Immature natural killer cell (primary cell): Measurements from ENCODE around the gene OXT. TPM values are rescaled to one million over a fixed set of nuclear protein-coding genes. Genes with fewer than 3 reads are reported as not detected.
A peak's percentile ranks its signal among the peaks of the same experiment; 100 is the strongest.

Experiments
- DNase-seq, 3 donors: peaks; one replicate each; pipeline ENCODE4 v3.0.0; 2022; ENCODE audit warnings: mixed read lengths in 1 of 3
- H3K27ac Mint-ChIP-seq, 6 donors: one replicate each; pipeline ENCODE4 v1.8.0; 2020; ENCODE audit warnings: mixed read lengths in 6 of 6, mild to moderate bottlenecking in 5 of 6, inconsistent platforms in 4 of 6, moderate library complexity in 3 of 6
- H3K27me3 Mint-ChIP-seq, 3 donors: one replicate each; pipeline ENCODE4 v1.8.0; 2020 to 2021; ENCODE audit warnings: low read depth in 3 of 3, mild to moderate bottlenecking in 3 of 3, mixed read lengths in 3 of 3, moderate library complexity in 3 of 3, inconsistent platforms in 1 of 3
- H3K36me3 Mint-ChIP-seq, 3 donors: one replicate each; pipeline ENCODE4 v1.8.0; 2020; ENCODE audit warnings: mixed read lengths in 3 of 3, inconsistent platforms in 2 of 3, mild to moderate bottlenecking in 2 of 3
- H3K4me1 Mint-ChIP-seq, 2 donors: one replicate each; pipeline ENCODE4 v1.8.0; 2020; ENCODE audit warnings: inconsistent platforms in 2 of 2, mild to moderate bottlenecking in 2 of 2, mixed read lengths in 2 of 2, moderate library complexity in 1 of 2
- H3K4me3 Mint-ChIP-seq, 5 donors: one replicate each; pipeline ENCODE4 v1.8.0; 2020; ENCODE audit warnings: mild to moderate bottlenecking in 5 of 5, mixed read lengths in 5 of 5, inconsistent platforms in 3 of 5, moderate library complexity in 3 of 5
- H3K9me3 Mint-ChIP-seq, 6 donors: one replicate each; pipeline ENCODE4 v1.8.0; 2020; ENCODE audit warnings: mild to moderate bottlenecking in 6 of 6, mixed read lengths in 6 of 6, inconsistent platforms in 4 of 6, moderate library complexity in 3 of 6
- polyA plus RNA-seq, 3 donors: library from polyadenylated mRNA; unstranded; fragments of 300-500 nt; fragmentation: Illumina TruSeq; gene quantifications; one replicate each; pipeline ENCODE4 v1.2.3, GENCODE V29; 2021

OXT gene
- polyA plus RNA-seq, 3 donors from 2014 or later, result 1.1 TPM; not detected in 2

- H3K4me3 Mint-ChIP-seq, result peak overlapping the region in 3 of 5 donors; percentile 42 to 62 (median 46)
- H3K27ac Mint-ChIP-seq, result no peak overlapping the region
- peaks cover 0 to 5% (median 0%) of the 10 kb centered on the region in 3 donors for H3K36me3 Mint-ChIP-seq
- DNase-seq, result no peak
- H3K27me3 Mint-ChIP-seq, result peaks cover 13 to 32% (median 23%) of the 10 kb centered on the region in 3 donors
- no peaks in the 10 kb centered on the region for H3K9me3 Mint-ChIP-seq
- peaks cover 0 to 12% of the 10 kb centered on the region in 2 donors for H3K4me1 Mint-ChIP-seq
Observed at GRCh38 chr20:3082955-3083952, 11.8 kb downstream of the OXT start.

- no peak for DNase-seq
- Mint-ChIP-seq H3K27me3 (peaks cover 13 to 29% (median 25%) of the 10 kb centered on the region in 3 donors), H3K4me3 (peak within 1 kb of the TSS in 3 of 5 donors; percentile 42 to 62 (median 46)), H3K27ac (no peak within 1 kb of the TSS), H3K9me3 (no peaks in the 10 kb centered on the region), H3K4me1 (peaks cover 0 to 12% of the 10 kb centered on the region in 2 donors), H3K36me3 (peaks cover 0 to 5% (median 0%) of the 10 kb centered on the region in 3 donors)
Observed at GRCh38 chr20:3084283-3084985, 13.0 kb downstream of the OXT start, which contains the start of gene AVP. AVP (minus strand) TSS chr20:3084724; CDS start chr20:3084674, 50 bp downstream.

- Mint-ChIP-seq H3K36me3 (peaks cover 0 to 5% (median 0%) of the 10 kb centered on the region in 3 donors), H3K27me3 (peaks cover 18 to 29% (median 28%) of the 10 kb centered on the region in 3 donors), H3K27ac (no peak overlapping the region), H3K4me3 (no peak overlapping the region), H3K9me3 (no peaks in the 10 kb centered on the region), H3K4me1 (peaks cover 0 to 12% of the 10 kb centered on the region in 2 donors)
- DNase-seq, result no peak
Observed at GRCh38 chr20:3084986-3085360, 13.6 kb downstream of the OXT start.

- Mint-ChIP-seq H3K4me3 (no peak overlapping the region), H3K27ac (no peak overlapping the region), H3K36me3 (peaks cover 0 to 5% (median 0%) of the 10 kb centered on the region in 3 donors), H3K9me3 (no peaks in the 10 kb centered on the region), H3K4me1 (peaks cover 0 to 12% of the 10 kb centered on the region in 2 donors), H3K27me3 (peaks cover 14 to 32% (median 29%) of the 10 kb centered on the region in 3 donors)
- DNase-seq, result no peak
Observed at GRCh38 chr20:3085571-3086072, 14.2 kb downstream of the OXT start.

DNA sequence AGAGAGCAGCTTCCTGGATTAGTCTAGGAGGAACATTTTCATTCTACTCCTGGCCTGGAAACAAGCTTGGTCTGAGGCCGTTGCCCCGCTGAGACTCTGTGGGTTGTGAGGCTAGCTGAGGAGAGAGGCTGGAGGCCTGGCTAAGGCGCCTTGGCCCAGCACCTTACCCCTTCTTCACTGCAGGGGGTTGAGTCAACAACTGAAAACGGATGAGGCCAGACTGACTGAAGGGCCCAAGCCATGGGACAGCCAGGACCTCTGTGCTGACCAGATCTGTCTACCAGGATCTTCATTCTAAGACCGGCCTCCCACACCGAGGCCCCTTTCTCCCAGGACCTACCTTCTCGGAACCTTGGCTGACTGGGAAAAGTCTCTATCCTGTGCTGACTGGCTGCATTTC is 16.6 kb downstream of the OXT start:
- H3K27me3 Mint-ChIP-seq, result peaks cover 11 to 34% (median 33%) of the 10 kb centered on the region in 3 donors
- H3K4me3 Mint-ChIP-seq, result no peak overlapping the region
- no peak for DNase-seq
- peaks cover 6 to 13% of the 10 kb centered on the region in 2 donors for H3K4me1 Mint-ChIP-seq
- no peaks in the 10 kb centered on the region for H3K9me3 Mint-ChIP-seq
- no peaks in the 10 kb centered on the region for H3K36me3 Mint-ChIP-seq
- H3K27ac Mint-ChIP-seq, result peak overlapping the region in 1 of 6 donors; percentile 3

DNA sequence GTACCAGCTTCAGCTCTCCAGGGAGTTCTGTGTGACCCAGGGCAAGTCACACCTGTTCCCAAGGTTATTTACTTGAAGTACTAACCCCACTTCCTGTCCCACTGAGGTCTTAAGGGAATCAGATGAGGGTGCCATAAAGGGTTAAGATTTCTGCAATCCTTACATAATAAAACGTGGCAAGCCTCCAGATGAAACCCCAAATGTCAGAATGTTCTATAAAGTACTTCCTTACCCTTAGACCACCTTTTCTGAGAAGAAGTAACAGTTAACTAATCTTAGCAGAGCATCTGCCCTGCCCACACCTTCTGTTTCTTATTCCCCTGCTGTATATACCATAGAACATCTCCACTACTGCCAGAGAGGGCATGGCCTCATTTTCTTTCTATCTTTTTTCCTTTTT is 19.1 kb downstream of the OXT start:
- peaks cover 16 to 21% of the 10 kb centered on the region in 2 donors for H3K4me1 Mint-ChIP-seq
- H3K9me3 Mint-ChIP-seq, result no peaks in the 10 kb centered on the region
- H3K4me3 Mint-ChIP-seq, result peak overlapping the region in 1 of 5 donors; percentile 36
- H3K27ac Mint-ChIP-seq, result peak overlapping the region in 3 of 6 donors; percentile 31 to 58 (median 38)
- H3K36me3 Mint-ChIP-seq, result no peaks in the 10 kb centered on the region
- no peak for DNase-seq
- peaks cover 18 to 42% (median 32%) of the 10 kb centered on the region in 3 donors for H3K27me3 Mint-ChIP-seq

- Mint-ChIP-seq H3K27me3 (peaks cover 23 to 44% (median 28%) of the 10 kb centered on the region in 3 donors), H3K4me3 (peak overlapping the region; percentile 78 to 94 (median 87)), H3K4me1 (peaks cover 16 to 21% of the 10 kb centered on the region in 2 donors), H3K36me3 (no peaks in the 10 kb centered on the region), H3K9me3 (no peaks in the 10 kb centered on the region), H3K27ac (peak overlapping the region in 5 of 6 donors; percentile 84 to 97 (median 92))
- DNase-seq, result peak; percentile 40 to 47 (median 40)
Observed at GRCh38 chr20:3092611-3093379, 21.4 kb downstream of the OXT start.

DNA sequence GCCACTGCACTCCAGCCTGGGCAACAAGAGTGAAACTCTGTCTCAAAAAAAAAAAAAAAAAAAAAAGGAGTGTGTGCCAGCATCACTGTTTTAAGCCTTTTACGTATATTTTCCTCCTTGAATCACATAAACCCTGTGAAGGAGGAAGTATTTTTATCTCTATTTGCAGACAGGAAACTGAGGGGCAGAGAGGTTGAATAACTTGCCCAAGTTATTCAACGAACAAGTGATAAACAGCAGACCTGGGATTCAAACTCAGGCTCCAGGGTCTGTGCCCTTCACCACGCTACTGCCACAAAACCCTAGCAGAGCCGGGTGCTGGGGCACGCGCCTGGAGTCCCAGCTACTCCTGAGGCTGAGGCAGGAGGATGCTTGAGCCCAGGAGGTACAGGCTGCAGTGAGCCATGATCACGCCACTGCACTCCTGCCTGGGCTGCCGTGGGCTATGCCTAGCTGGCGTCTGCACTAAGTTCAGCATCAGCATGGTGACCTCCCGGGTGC is 22.5 kb downstream of the OXT start:
- Mint-ChIP-seq H3K9me3 (no peaks in the 10 kb centered on the region), H3K27me3 (peaks cover 23 to 43% (median 27%) of the 10 kb centered on the region in 3 donors), H3K4me3 (peak overlapping the region in 4 of 5 donors; percentile 27 to 87 (median 80)), H3K27ac (peak overlapping the region in 5 of 6 donors; percentile 6 to 95 (median 91)), H3K36me3 (no peaks in the 10 kb centered on the region), H3K4me1 (peaks cover 16 to 21% of the 10 kb centered on the region in 2 donors)
- DNase-seq, result no peak

GRCh38 chr20:3094848-3095629 is 23.6 kb downstream of the OXT start:
- Mint-ChIP-seq H3K27ac (peak overlapping the region in 4 of 6 donors; percentile 40 to 83 (median 71)), H3K9me3 (no peaks in the 10 kb centered on the region), H3K4me3 (no peak overlapping the region), H3K27me3 (peaks cover 17 to 39% (median 28%) of the 10 kb centered on the region in 3 donors), H3K4me1 (peaks cover 16 to 21% of the 10 kb centered on the region in 2 donors), H3K36me3 (no peaks in the 10 kb centered on the region)
- DNase-seq, result no peak

DNA sequence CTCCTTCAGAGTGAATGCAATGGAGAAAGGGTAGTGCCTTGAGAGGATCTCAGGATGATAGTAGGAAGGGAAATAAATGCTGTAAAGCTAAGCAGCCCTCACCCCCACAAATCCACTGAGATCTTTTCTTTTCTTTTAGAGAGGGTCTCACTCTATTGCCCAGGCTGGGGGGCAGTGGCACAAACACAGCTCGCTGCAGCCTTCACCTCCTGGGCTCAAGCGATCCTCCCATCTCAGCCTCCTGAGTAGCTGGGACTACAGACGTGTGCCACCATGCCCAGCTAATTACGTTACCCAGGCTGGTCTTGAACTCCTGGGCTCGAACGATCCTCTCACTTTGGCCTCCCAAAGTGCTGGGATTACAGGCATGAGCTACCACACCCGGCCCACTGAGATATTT is 29.1 kb downstream of the OXT start:
- no peak overlapping the region for H3K27ac Mint-ChIP-seq
- no peak overlapping the region for H3K4me3 Mint-ChIP-seq

GRCh38 chr20:3101251-3101650 is 29.8 kb downstream of the OXT start:
- H3K9me3 Mint-ChIP-seq, result no peaks in the 10 kb centered on the region
- H3K27me3 Mint-ChIP-seq, result peaks cover 2 to 14% (median 13%) of the 10 kb centered on the region in 3 donors
- H3K27ac Mint-ChIP-seq, result no peak overlapping the region
- peaks cover 18 to 19% of the 10 kb centered on the region in 2 donors for H3K4me1 Mint-ChIP-seq
- H3K36me3 Mint-ChIP-seq, result peaks cover 0 to 3% (median 0%) of the 10 kb centered on the region in 3 donors
- H3K4me3 Mint-ChIP-seq, result no peak overlapping the region
- no peak for DNase-seq

More for the DNA sequence above, 29.1 kb downstream of the OXT start:
- DNase-seq, result no peak
- Mint-ChIP-seq H3K4me1 (peaks cover 18 to 19% of the 10 kb centered on the region in 2 donors), H3K36me3 (peaks cover 0 to 3% (median 0%) of the 10 kb centered on the region in 3 donors), H3K27me3 (peaks cover 8 to 14% (median 13%) of the 10 kb centered on the region in 3 donors), H3K9me3 (no peaks in the 10 kb centered on the region)
